Caco-2 (cell line): ENCODE results near the gene MRPS30. TPM values are rescaled to one million over a fixed set of nuclear protein-coding genes. Genes with fewer than 3 reads are reported as not detected.

Experiments used
- BruUV-seq: library from RNA; stranded (reverse); fragments of 400-500 nt; replicated peaks from 2 replicates; lab custom pipeline; 2021; lab: Mats Ljungman, UMichigan
- CTCF ChIA-PET: fragments of 300-600 bp; sonication (Branson Sonifier 250); formaldehyde crosslinking; loops from one replicate; lab custom pipeline; 2022; ENCODE audit warnings: antibody characterized with exemption; lab: Charles Lee
- POLR2A ChIA-PET: fragments of 300-600 bp; sonication (Branson Sonifier 250); formaldehyde crosslinking; loops from one replicate; lab custom pipeline; 2022; ENCODE audit warnings: antibody characterized with exemption; lab: Charles Lee
- DNase-seq, 2 experiments: peaks; one replicate each; pipeline versions ENCODE4 v3.0.0 to v3.0.0-alpha.2; 2020 to 2022
- H3K27me3 ChIP-seq: replicated peaks from 2 replicates; pipeline ENCODE4 v1.6.0; 2011; ENCODE audit warnings: low read length; ENCODE audit not compliant: control insufficient read depth, insufficient read depth
- H3K36me3 ChIP-seq: 2 replicates; pipeline ENCODE4 v1.5.1; 2011; ENCODE audit warnings: low read length; ENCODE audit not compliant: control insufficient read depth, insufficient read depth
- H3K4me1 ChIP-seq: fragments of 250-450 bp; sonication (Bioruptor Pico); 2 replicates; pipeline ENCODE4 v1.5.1; 2020; ENCODE audit warnings: mild to moderate bottlenecking
- H3K4me3 ChIP-seq: 2 replicates; pipeline ENCODE4 v1.5.1; 2011; ENCODE audit warnings: low read depth, mild to moderate bottlenecking, control low read depth, low read length
- H3K9me3 ChIP-seq: fragments of 250-450 bp; sonication (Bioruptor Pico); 2 replicates; pipeline ENCODE4 v1.5.1; 2020; ENCODE audit warnings: mild to moderate bottlenecking, moderate library complexity
- H3K27ac Mint-ChIP-seq: one replicate; pipeline ENCODE4 v1.8.0; 2022; ENCODE audit warnings: mixed read lengths; ENCODE audit not compliant: unreplicated experiment
- H3K27me3 Mint-ChIP-seq: one replicate; pipeline ENCODE4 v1.8.0; 2022; ENCODE audit warnings: mixed read lengths; ENCODE audit not compliant: insufficient read depth, unreplicated experiment
- H3K36me3 Mint-ChIP-seq: one replicate; pipeline ENCODE4 v1.8.0; 2022; ENCODE audit warnings: mild to moderate bottlenecking, mixed read lengths; ENCODE audit not compliant: insufficient read depth, unreplicated experiment
- H3K4me1 Mint-ChIP-seq: one replicate; pipeline ENCODE4 v1.8.0; 2022; ENCODE audit warnings: low read depth, mixed read lengths; ENCODE audit not compliant: unreplicated experiment
- H3K4me3 Mint-ChIP-seq: one replicate; pipeline ENCODE4 v1.8.0; 2022; ENCODE audit warnings: mild to moderate bottlenecking, moderate library complexity, mixed read lengths; ENCODE audit not compliant: unreplicated experiment
- H3K9me3 Mint-ChIP-seq: one replicate; pipeline ENCODE4 v1.8.0; 2022; ENCODE audit warnings: mixed read lengths; ENCODE audit not compliant: unreplicated experiment
- CTCF ChIP-seq, 2 experiments: fragments of 200-600 bp in 1 of 2; IDR thresholded peaks; 1 replicate in 1 of 2; 2 replicates in 1 of 2; pipeline versions ENCODE4 v1.5.1 to v1.8.0; 2011 to 2022; ENCODE audit warnings: antibody characterized with exemption in 1 of 2, control low read depth in 1 of 2, inconsistent platforms in 1 of 2, low read depth in 1 of 2, low read length in 1 of 2, mild to moderate bottlenecking in 1 of 2, moderate library complexity in 1 of 2; ENCODE audit not compliant: insufficient read depth in 1 of 2, severe bottlenecking in 1 of 2, unreplicated experiment in 1 of 2
- intact Hi-C: fragments of 100-400 bp; cut with micrococcal nuclease; formaldehyde crosslinking; loops from one replicate; pipeline ENCODE4 v1.10.0; 2022; ENCODE audit not compliant: unreplicated experiment
- total RNA-seq: library from RNA; stranded (reverse); gene quantifications from 2 replicates; pipeline ENCODE4 v1.2.3, GENCODE V29; 2022

The MRPS30 gene
- total RNA-seq, 1 experiment from 2014 or later, result 62.2 TPM

- H3K9me3 ChIP-seq, result peaks cover 2% of the 10 kb centered on the region
- H3K36me3 Mint-ChIP-seq, result no peaks in the 10 kb centered on the region
- H3K4me3 ChIP-seq, result no peak overlapping the region
- H3K4me1 ChIP-seq, result no peaks in the 10 kb centered on the region
- H3K4me1 Mint-ChIP-seq, result no peaks in the 10 kb centered on the region
- CTCF ChIA-PET, result no interaction called here
- H3K27me3 Mint-ChIP-seq, result peaks cover 6% of the 10 kb centered on the region
- intact Hi-C loops, result no loop called here
- no peak overlapping the region for H3K27ac Mint-ChIP-seq
- no peaks in the 10 kb centered on the region for H3K27me3 ChIP-seq
- H3K36me3 ChIP-seq, result no peaks in the 10 kb centered on the region
- no peak for DNase-seq
- no peaks in the 10 kb centered on the region for H3K9me3 Mint-ChIP-seq
- POLR2A ChIA-PET, result no interaction called here
- BruUV-seq, result no TSS peak
- no peak for TF ChIP-seq CTCF (IDR thresholded peaks at IDR 0.05; ENCODE audit: insufficient read depth in 1 of 2, low read depth in 1 of 2, low read length in 1 of 2, severe bottlenecking in 1 of 2, unreplicated experiment in 1 of 2)
- H3K4me3 Mint-ChIP-seq, result no peak overlapping the region
Observed at GRCh38 chr5:44844744-44845143, 36.0 kb downstream of the MRPS30 start.

- POLR2A ChIA-PET, result no interaction called here
- Histone ChIP-seq H3K4me1 (no peaks in the 10 kb centered on the region), H3K27me3 (no peaks in the 10 kb centered on the region), H3K9me3 (no peaks in the 10 kb centered on the region), H3K36me3 (no peaks in the 10 kb centered on the region), H3K4me3 (no peak overlapping the region)
- Mint-ChIP-seq H3K9me3 (no peaks in the 10 kb centered on the region), H3K27ac (no peak overlapping the region), H3K4me3 (no peak overlapping the region), H3K27me3 (peaks cover 6% of the 10 kb centered on the region), H3K4me1 (no peaks in the 10 kb centered on the region), H3K36me3 (no peaks in the 10 kb centered on the region)
- no TSS peak for BruUV-seq
- DNase-seq, result no peak
- CTCF ChIA-PET, result no interaction called here
- intact Hi-C loops, result no loop called here
- TF ChIP-seq CTCF (IDR thresholded peaks at IDR 0.05; ENCODE audit: insufficient read depth in 1 of 2, low read depth in 1 of 2, low read length in 1 of 2, severe bottlenecking in 1 of 2, unreplicated experiment in 1 of 2), result no peak
Observed at GRCh38 chr5:44845777-44846176, 37.0 kb downstream of the MRPS30 start.

- H3K9me3 Mint-ChIP-seq, result no peaks in the 10 kb centered on the region
- BruUV-seq, result no TSS peak
- Histone ChIP-seq H3K36me3 (no peaks in the 10 kb centered on the region), H3K4me3 (no peak overlapping the region), H3K4me1 (no peaks in the 10 kb centered on the region), H3K27me3 (no peaks in the 10 kb centered on the region), H3K9me3 (no peaks in the 10 kb centered on the region)
- ChIA-PET POLR2A (no interaction called here), CTCF (no interaction called here)
- no peaks in the 10 kb centered on the region for H3K36me3 Mint-ChIP-seq
- DNase-seq, result no peak
- peaks cover 6% of the 10 kb centered on the region for H3K27me3 Mint-ChIP-seq
- H3K4me3 Mint-ChIP-seq, result no peak overlapping the region
- H3K27ac Mint-ChIP-seq, result no peak overlapping the region
- no peak for TF ChIP-seq CTCF (IDR thresholded peaks at IDR 0.05; ENCODE audit: insufficient read depth in 1 of 2, low read depth in 1 of 2, low read length in 1 of 2, severe bottlenecking in 1 of 2, unreplicated experiment in 1 of 2)
- intact Hi-C loops, result no loop called here
- H3K4me1 Mint-ChIP-seq, result no peaks in the 10 kb centered on the region
Observed at GRCh38 chr5:44847206-44847852, 38.6 kb downstream of the MRPS30 start.
